Stimulated activated CD4-positive, alpha-beta T cell treated with anti-CD3 and anti-CD28 coated beads, Interleukin-12 subunit alpha, Interleukin-12 subunit beta, amount 100 ng/mL, for 48 hours (primary cell): ENCODE data around the gene DLG4.
A peak's percentile ranks its signal among the peaks of the same experiment; 100 is the strongest.
"Not testable (repeated sequence)": the region's sequence is repeated elsewhere in the genome, so short reads cannot be mapped to it uniquely, and the experiment has no call there.

Experiments used
- DNase-seq, 3 donors: peaks; one replicate each; pipeline ENCODE4 v3.0.0-alpha.2; 2020; ENCODE audit warnings: low read depth in 2 of 3, low spot score in 1 of 3

DLG4 gene

DNA sequence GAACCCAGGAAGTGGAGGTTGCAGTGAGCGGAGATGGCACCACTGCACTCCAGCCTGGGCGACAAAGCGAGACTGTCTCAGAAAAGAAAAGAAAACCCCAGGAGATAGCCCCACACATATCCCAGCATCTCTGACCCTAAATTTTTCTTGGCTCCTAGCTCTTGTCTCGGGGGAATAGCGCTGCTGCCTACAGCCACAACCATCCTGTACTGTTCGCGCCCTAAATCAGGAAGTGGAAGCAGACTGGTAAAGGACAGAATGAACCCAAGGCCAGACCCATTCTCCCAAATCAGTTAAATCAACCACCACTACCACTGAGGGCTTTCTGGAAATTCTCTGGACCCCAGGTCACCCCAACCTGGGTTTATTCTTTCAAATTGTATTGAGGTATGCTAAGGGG, 30.2 kb upstream of the DLG4 start:
- DNase-seq = no peak

GRCh38 chr17:7249214-7249613, 29.6 kb upstream of the DLG4 start:
- DNase-seq = no peak

DNA sequence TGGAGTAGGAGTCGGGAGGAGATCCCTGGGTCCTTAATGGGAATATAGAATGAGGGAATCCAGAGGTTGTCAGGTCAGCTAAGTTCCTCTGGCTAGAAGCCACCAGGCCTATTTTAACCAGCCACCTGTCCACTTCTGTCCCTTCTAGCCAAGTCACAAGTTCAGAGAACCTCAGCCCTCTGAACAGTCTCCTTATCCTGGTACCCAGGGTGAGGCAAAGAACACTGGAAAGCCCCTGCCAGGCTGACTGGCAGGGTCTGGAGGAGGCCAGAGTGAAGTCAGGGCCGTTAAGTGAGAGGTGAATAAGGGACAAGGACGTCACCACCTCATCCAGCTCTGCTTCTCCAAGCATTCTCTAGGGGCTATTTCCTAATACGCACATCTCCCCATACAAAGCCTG, 29.2 kb upstream of the DLG4 start:
- no peak for DNase-seq

DNA sequence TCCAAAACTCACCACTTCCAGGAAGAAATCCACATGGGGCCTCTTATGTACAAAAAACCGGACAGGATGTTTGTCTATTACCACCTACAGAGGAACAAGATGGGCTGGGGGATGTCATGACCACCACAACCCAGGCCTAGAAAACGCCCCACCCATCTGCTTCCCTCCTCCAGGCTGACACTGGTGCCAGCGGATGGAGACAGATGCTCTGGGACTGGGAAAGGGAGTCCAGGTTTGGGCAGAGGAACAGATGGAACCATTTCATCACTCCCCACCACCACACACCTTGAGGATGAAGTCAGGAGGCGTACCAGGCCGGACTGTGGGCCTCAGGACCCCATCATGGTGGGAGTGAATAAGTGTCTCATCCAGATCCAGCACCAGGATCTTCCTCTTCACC, 27.1 kb upstream of the DLG4 start:
- DNase-seq = no peak

GRCh38 chr17:7243838-7244237, 24.2 kb upstream of the DLG4 start:
- not testable (repeated sequence) for DNase-seq

- no peak for DNase-seq
These were observed 23.8 kb upstream of the DLG4 start for GRCh38 chr17:7243453-7243729.

DNA sequence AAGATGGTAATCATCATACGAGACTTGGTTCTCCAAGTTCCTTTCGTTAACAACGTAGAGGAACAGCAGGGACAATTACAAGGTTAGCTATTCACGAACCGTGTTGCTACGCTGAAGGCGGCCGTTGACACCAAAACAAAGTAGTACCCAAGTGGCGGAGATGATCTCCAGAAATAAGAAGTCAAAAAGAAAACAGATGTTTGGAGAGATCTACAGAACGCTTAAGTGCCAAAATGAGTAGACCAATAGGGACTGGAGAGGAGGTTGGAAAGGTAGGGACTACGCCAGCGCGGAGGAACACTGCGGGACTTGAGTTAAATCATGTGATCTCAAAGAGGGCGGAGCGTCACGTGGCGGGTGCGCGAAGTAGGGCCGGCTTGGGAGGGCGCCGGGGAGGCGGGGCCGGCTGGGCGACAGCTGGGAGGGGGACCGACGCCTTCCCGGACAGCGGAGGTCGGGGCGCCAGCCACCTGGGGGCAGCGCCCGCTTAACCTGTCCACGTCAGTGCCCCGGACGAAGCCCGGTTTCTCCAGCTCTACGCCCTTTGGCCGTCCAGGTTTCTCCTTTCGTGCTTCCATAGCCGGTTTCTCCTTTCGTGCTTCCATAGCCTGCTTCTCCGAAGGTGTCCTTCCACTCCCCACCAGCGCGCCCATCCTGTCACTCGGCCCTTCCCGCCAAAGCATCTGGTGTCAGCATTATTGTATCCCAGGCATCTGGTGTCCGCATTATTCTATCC, 23.2 kb upstream of the DLG4 start:
- peak; percentile 82 to 88 (median 87) for DNase-seq

- DNase-seq = peak; percentile 85 to 96 (median 89)
These were observed 22.4 kb upstream of the DLG4 start, which contains the start of gene GABARAP for GRCh38 chr17:7241783-7242716. Gene GABARAP (minus strand): TSS chr17:7242449. CDS start chr17:7242330, 119 bp downstream.

- DNase-seq = no peak
These were observed 21.6 kb upstream of the DLG4 start for GRCh38 chr17:7241090-7241733.

- DNase-seq = no peak
These were observed 20.7 kb upstream of the DLG4 start for GRCh38 chr17:7240375-7240774.

DNA sequence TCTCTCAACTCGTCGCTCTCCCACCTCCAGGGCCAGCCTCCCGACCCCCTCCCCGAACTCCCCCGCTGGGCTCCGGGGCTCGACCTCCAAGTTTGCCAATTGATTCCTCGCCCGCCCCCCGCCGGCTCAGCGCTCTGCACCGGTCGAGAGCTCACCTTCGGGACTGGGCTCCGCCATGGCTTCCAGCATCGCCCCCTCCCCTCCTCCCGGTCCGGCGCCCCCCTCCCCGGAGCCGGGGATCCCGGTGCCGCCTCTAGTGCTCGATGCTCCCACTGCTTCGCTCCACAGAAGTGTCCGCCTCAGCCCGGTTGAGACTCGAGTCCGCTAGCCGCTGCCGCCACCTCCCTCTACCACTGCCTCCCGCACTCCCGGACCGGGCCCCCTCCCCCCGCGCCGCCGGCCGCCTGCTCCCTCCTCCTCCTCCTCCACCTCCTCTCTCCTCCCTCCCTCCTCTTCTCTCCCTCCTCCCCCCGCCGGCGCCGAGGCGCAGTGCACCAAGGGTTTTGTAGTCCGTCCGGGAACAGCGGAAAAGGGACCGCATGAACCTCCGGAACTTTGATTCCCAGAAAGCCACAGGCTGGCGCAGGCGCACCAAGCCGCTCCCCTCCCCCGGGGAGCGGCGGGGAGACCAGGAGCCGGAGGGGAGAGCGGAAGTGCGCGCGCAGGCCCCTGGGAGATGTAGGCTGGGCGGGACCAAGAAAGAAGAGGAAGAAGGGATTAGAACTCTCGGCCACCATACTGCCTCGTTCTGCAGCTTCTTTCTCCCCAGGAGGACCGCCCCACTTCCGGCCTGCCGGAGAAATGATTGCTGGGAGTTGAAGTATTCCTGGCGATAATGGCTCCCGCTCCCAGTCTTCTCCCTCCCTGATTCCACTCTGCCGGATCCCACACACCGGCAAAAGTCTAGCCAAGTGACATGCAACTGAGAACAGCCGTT, 19.7 kb upstream of the DLG4 start, which contains the start of gene PHF23:
PHF23 (minus strand) TSS at position 367 of the 937 bp plus-strand sequence; CDS start at position 189, 178 bp downstream.
- DNase-seq = peak; percentile 92 to 97 (median 95)

- DNase-seq = no peak
These were observed 18.9 kb upstream of the DLG4 start for GRCh38 chr17:7238420-7239090.

GRCh38 chr17:7237761-7238419, 18.3 kb upstream of the DLG4 start:
- peak; percentile 74 to 85 (median 75) for DNase-seq

- no peak for DNase-seq
These were observed 17.7 kb upstream of the DLG4 start for GRCh38 chr17:7237266-7237760.

DNA sequence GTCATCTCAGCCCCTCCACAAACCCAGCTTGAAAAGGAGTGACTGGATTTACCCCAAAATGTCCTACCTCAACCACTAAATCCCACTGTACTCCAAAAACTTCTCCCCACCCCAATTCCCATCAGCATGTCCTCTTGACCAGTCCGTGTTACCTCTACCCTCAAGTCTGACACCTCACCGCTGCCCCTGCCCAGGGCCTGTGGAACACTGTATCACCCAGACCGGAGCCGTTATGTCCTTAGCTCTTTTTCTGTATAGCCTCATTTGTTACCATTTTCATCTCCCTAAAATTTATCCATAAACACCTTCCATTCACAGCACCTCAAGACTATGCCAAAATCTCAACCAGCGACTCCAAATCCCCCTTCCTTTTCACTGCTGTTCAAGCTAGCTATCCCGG, 17.2 kb upstream of the DLG4 start:
- no peak for DNase-seq

- no peak for DNase-seq
These were observed 16.3 kb upstream of the DLG4 start for GRCh38 chr17:7235693-7236665.

- DNase-seq = peak; percentile 91 to 94 (median 93)
These were observed 14.7 kb upstream of the DLG4 start, which contains the start of gene DVL2 for GRCh38 chr17:7234083-7234951. Gene DVL2 (minus strand): TSS chr17:7234517. CDS start chr17:7234262, 255 bp downstream.
